Neutrophil (primary cell): Measurements from ENCODE around the gene TMPO.
"Not testable (repeated sequence)": the region's sequence is repeated elsewhere in the genome, so short reads cannot be mapped to it uniquely, and the experiment has no call there.

Source experiments
- H3K27ac ChIP-seq: fragments of 200-600 bp; sonication (generic); 2 replicates; pipeline ENCODE4 v1.5.1; 2016; ENCODE audit warnings: mild to moderate bottlenecking, moderate library complexity
- H3K27me3 ChIP-seq: fragments of 200-600 bp; sonication (generic); 2 replicates; pipeline ENCODE4 v1.6.0; 2016; ENCODE audit warnings: mild to moderate bottlenecking
- H3K36me3 ChIP-seq: fragments of 200-600 bp; sonication (generic); 2 replicates; pipeline ENCODE4 v1.5.1; 2017
- H3K4me1 ChIP-seq, 2 experiments: fragments of 200-600 bp in 1 of 2; sonication (generic) in 1 of 2; 1 replicate in 1 of 2; 2 replicates in 1 of 2; pipeline versions ENCODE4 v1.5.1 to v1.6.1; 2013 to 2016; ENCODE audit warnings: low read depth in 1 of 2, low read length in 1 of 2, mild to moderate bottlenecking in 1 of 2, moderate library complexity in 1 of 2; ENCODE audit not compliant: control insufficient read depth in 1 of 2, insufficient read depth in 1 of 2
- H3K4me3 ChIP-seq, 2 experiments: fragments of 200-600 bp in 1 of 2; sonication (generic) in 1 of 2; 1 replicate in 1 of 2; 2 replicates in 1 of 2; pipeline ENCODE4 v1.5.1; 2013 to 2016; ENCODE audit warnings: low read depth in 1 of 2, low read length in 1 of 2, mild to moderate bottlenecking in 1 of 2, moderate library complexity in 1 of 2
- H3K9me3 ChIP-seq: fragments of 200-600 bp; sonication (generic); 2 replicates; pipeline ENCODE4 v1.5.1; 2016
- TF ChIP-seq, protein P1 (sequence below): fragments of 200-600 bp; sonication (generic); IDR thresholded peaks from 2 replicates; pipeline ENCODE4 v1.5.1; 2016; ENCODE audit warnings: antibody characterized with exemption

TMPO gene

DNA sequence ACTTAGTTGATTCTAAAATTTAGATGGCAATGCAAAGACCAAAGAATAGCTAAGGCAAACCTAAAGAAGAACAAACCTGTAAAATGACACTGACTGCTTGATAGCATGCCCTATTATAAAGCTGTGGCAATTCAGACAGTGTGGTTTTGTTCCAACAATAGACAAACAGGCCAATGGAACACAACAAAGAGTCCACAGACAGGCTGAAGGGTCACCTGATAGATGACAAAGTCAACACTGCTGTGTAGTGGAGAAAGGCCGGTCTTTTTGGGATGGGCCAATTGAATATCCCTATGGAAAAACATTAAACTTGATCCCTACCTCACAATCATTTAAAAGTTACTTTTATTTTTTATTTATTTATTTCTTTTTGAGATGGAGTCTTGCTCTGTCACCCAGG is 44.3 kb downstream of the TMPO start:
- Histone ChIP-seq H3K4me3 (no peak overlapping the region), H3K4me1 (no peaks in the 10 kb centered on the region), H3K9me3 (no peaks in the 10 kb centered on the region), H3K27ac (no peak overlapping the region), H3K27me3 (no peaks in the 10 kb centered on the region), H3K36me3 (no peaks in the 10 kb centered on the region)
- TF ChIP-seq, protein P1, sequence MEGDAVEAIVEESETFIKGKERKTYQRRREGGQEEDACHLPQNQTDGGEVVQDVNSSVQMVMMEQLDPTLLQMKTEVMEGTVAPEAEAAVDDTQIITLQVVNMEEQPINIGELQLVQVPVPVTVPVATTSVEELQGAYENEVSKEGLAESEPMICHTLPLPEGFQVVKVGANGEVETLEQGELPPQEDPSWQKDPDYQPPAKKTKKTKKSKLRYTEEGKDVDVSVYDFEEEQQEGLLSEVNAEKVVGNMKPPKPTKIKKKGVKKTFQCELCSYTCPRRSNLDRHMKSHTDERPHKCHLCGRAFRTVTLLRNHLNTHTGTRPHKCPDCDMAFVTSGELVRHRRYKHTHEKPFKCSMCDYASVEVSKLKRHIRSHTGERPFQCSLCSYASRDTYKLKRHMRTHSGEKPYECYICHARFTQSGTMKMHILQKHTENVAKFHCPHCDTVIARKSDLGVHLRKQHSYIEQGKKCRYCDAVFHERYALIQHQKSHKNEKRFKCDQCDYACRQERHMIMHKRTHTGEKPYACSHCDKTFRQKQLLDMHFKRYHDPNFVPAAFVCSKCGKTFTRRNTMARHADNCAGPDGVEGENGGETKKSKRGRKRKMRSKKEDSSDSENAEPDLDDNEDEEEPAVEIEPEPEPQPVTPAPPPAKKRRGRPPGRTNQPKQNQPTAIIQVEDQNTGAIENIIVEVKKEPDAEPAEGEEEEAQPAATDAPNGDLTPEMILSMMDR, result no peak

DNA sequence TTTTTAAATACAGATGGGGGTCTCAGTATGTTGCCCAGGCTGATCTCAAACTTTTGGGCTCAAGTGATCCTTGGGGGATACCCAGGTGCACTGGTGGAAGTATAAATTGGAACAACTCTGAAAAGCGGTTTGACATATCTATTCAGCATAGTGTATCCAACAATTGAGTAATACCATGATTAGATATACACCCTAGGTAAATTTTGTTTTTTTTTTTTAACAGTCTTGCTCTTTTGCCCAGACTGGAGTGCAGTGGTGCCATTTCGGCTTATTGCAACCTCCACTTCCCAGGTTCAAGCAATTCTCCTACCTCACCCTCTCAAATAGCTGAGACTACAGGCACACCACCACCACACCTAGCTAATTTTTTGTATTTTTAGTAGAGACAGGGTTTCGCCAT is 46.5 kb downstream of the TMPO start:
- Histone ChIP-seq H3K27ac (no peak overlapping the region), H3K4me3 (no peak overlapping the region), H3K4me1 (peaks cover 0 to 8% of the 10 kb centered on the region in 2 experiments), H3K36me3 (no peaks in the 10 kb centered on the region), H3K9me3 (no peaks in the 10 kb centered on the region), H3K27me3 (no peaks in the 10 kb centered on the region)
- TF ChIP-seq, protein P1, result no peak

DNA sequence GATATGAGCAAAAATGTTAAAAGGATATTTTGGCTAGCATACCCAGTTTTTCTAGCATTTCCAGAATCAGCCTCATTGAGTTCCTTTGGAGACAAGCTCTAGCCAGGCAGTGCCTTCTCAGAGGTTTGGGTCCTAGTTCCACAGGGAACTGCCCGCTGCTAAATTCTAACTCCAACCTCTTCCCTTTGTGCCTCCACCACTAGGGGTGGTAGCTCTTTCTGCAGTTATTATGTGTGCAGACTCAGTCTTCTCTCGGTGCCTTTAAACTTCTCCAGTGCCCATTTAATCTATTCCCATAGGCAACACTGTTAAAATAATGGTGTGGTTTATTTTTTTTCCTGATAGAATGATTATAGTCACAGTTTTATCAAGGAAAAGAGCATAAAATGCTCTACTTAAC is 56.6 kb downstream of the TMPO start:
- H3K36me3 ChIP-seq, result no peaks in the 10 kb centered on the region
- H3K9me3 ChIP-seq, result no peaks in the 10 kb centered on the region
- no peak overlapping the region for H3K4me3 ChIP-seq
- TF ChIP-seq, protein P1, result no peak
- H3K27ac ChIP-seq, result no peak overlapping the region
- H3K27me3 ChIP-seq, result no peaks in the 10 kb centered on the region
- no peaks in the 10 kb centered on the region for H3K4me1 ChIP-seq

DNA sequence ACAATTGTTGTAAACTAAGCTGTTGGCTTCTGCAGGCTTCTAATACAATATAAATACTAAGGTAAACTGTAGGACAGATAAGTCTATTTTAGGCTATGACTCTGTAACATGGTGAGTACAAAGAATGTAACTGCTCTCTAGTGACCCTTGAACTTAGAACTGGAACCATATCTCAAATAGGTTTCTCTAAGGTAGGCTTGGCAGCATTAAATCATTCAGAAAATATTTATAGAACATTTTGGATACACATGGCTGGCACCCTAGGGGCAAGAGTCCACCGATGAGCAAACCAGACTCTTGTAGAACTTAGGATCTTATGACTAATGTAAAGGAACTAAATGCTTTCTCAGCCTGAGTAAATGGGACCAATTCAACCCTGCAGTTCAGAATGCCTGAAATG is 58.7 kb downstream of the TMPO start:
- TF ChIP-seq, protein P1, result no peak
- Histone ChIP-seq H3K27me3 (no peaks in the 10 kb centered on the region), H3K4me3 (no peak overlapping the region), H3K36me3 (no peaks in the 10 kb centered on the region), H3K9me3 (no peaks in the 10 kb centered on the region), H3K27ac (no peak overlapping the region), H3K4me1 (no peaks in the 10 kb centered on the region)

DNA sequence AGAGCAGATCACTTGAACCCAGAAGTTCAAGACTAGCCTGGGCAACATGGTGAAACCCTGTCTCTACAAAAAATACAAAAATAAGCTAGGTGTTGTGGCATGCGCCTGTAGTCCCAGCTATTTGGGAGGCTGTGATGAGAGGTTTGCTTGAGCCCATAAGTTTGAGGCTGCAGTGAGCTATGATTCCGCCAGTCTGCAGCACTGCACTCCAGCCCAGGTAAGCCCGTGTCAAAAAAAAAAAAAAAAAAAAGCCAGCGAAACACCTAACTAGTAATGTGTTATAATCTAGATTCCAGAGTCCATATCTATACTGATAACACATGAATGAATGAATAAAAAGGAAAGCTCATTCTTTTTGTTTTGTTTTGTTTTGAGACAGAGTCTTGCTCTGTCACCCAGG is 59.6 kb downstream of the TMPO start:
- H3K9me3 ChIP-seq, result no peaks in the 10 kb centered on the region
- TF ChIP-seq, protein P1, result no peak
- no peak overlapping the region for H3K27ac ChIP-seq
- no peaks in the 10 kb centered on the region for H3K36me3 ChIP-seq
- H3K4me1 ChIP-seq, result no peaks in the 10 kb centered on the region
- no peak overlapping the region for H3K4me3 ChIP-seq
- no peaks in the 10 kb centered on the region for H3K27me3 ChIP-seq

DNA sequence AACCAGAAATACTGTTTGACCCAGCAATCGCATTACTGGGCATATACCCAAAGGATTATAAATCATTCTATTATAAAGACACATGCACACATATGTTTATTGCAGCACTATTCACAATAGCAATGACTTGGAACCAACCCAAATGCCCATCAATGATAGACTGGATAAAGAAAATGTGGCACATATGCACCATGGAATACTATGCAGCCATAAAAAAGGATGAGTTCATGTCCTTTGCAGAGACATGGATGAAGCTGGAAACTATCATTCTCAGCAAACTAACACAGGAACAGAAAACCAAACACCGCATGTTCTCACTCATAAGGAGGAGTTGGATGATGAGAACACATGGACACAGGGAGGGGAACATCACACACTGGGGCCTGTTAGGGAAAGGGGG is 61.4 kb downstream of the TMPO start:
- H3K4me1 ChIP-seq, H3K36me3 ChIP-seq, H3K9me3 ChIP-seq, H3K27me3 ChIP-seq, H3K27ac ChIP-seq, H3K4me3 ChIP-seq: not testable (repeated sequence)
